GM18517 (cell line): ENCODE measurements around the gene C1orf198.

ENCODE experiments used
- ATAC-seq: cut with Tn5 transposase; IDR thresholded peaks from one replicate; pipeline ENCODE4 v1.9.1; 2021; ENCODE audit warnings: mild to moderate bottlenecking, moderate library complexity; ENCODE audit not compliant: unreplicated experiment

Gene C1orf198

DNA sequence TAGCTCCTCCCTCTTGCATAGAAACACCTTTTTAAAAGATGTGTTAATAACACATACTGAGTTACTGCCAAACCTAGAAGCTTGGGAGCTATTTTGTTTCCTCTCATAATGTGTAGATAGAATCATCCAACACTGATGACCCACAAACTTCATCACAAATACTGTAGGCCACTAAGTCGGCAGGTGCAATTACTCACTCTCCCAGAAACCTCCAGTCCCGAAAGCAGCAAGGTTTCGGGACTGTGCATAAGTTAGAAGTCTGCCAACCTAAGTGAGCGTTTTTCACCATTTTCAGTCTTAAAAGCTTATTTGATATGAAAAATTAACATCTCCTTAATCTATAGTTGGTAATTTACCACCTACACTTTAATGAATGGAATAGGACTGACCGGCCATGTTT is 32.0 kb downstream of the C1orf198 start:
- ATAC-seq = no peak

DNA sequence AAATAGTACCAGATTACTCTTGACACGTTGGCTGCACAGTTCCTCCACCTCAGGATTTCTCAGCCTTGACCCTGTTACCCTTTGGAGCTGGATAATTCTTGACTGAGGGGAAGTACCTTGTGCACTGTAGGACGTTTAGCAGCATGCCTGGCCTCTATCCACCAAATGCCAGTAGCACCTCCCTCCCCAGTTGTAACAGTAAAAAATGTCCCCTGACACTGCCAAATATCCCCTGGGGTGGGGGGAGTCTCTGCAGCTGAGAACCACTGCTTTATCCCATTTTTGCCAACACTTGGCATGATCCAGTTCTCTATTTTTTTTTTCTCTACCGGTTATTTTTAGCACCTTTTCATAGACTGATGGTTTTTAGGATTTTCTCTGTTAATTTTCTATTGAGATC is 34.0 kb downstream of the C1orf198 start:
- ATAC-seq = no peak

DNA sequence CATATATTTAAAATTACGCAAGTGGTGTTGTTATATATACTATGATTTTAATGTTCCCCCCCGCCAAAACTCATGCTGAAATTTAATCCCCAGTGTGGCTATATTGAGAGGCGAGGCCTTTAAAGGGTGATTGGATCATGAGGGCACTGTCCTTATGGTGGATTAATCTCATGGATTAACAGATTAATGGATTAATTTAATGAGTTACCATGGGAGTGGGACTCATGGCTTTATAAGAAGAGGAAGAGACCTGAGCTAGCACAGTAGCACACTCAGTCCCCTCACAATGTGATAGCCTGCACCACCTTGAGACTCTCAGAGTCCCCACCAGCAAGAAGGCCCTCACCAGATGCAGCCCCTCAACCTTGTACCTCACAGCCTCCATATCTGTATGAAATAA is 34.8 kb downstream of the C1orf198 start:
- no peak for ATAC-seq

DNA sequence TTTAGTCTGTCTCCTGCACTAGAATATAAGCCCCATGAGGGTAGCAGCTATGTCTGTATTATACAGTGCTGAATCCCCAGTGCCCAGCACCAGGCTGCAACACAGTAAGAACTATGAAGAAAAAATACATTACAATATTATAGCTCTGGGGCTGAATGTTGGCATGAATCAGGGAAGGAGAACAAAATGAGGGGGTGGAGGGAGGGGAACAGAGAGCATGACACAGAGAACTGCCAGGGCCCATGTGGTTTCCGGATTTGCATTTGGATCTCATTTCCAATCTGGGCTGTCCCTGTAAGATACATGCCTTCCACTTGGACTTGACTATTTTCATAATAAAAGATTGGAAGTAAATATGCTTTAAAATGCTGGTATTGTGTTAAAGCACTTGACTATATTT is 35.8 kb downstream of the C1orf198 start:
- ATAC-seq = no peak

DNA sequence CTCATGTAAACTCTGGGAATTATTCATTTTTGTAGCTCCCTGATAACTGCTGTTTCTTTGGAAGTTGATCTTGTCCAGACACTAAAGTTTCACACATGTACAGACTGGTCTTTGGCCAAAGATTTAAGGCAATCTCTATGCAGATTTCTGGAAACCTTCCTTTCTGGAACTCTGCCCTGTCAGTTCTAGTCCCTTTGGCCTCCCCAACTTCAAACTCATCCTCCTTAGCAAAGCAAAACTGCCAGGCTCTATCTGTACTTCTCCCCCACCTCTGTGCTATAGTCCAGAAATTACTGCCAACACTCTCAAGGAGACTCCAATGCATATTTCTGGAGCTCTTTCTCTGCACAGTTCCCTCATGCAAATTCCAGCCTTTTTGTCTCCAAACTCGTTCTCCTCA is 36.5 kb downstream of the C1orf198 start:
- ATAC-seq = no peak

DNA sequence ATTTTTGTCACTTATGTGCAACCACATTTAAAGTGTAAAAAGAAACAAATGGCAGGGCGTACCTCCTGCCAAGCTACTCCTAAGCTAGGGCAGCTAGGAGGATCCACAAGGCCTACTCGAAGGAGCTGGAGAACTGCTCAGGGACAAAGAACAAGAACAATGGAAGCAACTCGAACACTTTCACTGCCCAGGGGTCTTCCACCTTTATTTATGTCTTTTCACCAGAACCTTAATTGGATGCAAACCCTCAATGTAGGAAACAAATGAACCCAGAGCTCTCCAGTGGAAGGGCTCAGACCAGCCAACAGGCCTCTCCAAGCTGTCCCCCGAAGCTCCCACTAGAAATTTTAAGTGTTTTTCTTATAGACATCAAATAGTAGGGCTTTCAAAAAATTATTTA is 39.9 kb downstream of the C1orf198 start:
- ATAC-seq = no peak

DNA sequence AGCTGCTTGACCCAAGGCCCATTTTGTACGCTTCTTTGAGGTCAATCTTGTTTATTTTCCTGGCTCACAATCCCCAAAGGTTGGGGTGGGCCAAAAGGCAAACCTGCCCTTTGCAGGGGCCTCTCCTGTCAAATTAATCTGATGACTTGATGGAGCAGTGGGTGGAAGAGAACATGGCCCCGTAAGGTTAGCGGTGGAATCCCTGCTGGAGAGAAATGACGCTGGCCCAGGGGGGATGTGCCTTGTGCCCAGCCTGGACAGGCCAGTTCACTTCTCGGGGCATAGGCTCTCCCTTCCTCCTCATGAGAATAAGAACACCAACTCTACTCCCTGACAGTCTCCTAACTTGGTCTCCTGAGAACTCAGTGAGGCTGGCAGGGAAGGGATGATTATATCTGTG is 40.5 kb downstream of the C1orf198 start:
- no peak for ATAC-seq

DNA sequence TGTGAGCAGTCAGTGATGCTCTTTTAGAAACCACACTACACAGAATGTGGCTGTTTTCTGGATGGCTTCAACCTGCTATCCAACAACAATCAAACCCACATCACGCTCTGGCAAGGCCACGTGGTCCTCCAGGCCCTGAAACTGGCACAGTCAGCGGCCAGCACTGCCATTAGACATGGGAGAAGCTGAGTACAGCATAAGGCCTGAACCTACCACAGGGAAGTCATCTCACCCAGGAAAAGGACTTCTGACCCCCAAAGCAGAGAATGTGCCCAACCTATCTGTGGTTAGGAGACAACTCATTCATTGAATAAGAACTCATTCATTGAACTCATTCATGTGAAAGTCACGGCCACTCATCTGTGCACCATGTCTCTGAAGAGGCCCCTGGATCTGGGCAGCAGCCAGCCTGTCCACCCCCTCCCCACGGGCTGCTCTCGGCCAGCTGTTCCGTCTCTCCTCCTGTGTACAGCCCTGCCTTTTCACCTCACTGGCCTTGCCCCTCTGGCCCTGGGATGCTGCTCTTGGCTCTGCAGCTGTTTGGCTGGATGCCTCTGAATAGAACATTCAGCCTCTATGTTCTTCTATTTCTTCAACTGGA is 41.1 kb downstream of the C1orf198 start:
- no peak for ATAC-seq

DNA sequence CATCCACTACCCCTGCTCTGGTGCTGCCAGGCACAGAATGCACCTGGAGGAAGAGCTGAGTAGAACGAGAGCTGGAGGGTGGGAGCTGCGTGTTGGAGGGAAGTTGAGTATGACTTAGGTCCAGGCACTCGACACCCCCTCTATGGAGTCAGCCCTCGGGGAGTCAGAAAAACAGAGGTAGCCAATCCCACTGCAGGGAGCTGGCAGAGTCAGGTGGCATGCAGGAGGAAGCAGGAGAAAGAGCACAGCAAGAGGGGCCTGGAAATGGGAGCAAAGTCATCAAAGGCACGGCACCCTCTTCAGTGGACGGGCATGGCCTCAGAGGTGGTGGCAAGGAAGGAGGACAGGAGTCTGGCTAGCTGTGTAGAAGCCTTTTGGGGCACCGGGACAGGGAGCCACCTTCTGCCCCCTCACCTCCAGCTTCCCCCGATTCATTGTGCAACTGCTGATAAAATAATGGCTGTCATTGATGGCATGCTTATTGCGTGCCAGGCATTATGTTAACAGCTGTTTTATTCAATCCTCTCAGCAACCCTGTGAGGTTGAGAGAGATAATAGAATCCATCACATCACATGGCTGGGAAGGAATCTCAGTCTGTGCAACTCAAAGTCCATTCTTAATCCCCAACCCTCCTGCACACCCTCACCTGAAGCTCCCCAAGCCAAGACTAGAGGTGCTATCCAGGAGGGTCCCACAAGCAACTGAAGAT is 42.0 kb downstream of the C1orf198 start:
- ATAC-seq = no peak

DNA sequence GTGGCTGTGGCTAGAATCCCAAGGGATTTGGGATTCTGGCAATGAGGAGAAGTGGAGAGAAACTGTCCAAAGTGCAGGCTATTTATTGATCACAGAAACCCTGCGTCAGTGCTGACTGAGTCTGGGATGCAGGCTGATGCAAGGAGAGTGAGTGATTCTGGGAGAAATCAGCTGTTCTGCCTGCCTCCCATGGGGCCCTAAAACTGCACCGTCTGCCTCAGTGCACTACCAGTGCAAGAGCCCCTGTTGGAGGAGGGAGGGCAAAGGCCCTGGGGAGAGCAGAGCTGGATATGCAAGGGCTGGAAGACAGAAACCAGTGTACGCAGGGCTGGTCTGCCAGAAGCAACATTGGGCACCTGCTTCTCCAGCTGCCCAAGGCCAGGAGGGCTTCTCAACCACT is 42.6 kb downstream of the C1orf198 start:
- no peak for ATAC-seq

DNA sequence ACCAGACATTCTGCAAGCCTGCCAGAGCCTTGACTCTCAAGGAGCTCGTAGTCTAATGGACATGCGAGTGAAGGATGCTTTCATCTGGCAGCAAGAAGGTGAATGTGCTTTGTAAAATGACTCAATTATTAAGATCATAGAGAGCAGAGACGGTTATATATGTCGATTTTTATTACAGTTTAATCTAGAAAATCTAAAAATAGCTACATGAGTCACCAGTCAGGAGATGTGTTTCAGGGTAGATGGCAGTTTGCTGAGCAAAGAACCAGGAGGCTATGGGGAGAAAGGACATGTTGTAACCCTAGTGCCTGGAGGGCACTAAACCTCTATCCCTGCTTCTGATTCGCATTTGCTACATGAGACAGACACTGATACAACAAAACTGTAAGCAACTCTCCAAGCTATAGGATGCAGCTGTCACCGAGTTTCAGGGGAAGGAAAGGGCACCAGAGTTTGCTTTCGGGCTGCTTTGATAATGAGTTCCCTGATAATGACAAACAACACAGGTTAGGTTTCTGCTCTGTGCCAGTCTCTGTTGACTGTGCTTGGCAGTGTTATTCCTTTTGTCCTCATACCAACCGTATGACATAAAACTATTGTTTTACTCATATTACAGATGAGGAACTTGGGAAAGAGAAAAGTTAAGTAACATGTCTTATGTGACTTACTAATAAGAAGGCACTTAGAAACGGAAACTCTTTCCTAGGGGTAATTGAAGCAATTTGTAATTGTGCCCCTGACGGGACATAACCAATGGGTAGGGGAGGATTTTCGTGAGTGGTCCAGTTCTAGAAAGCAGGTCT is 43.2 kb downstream of the C1orf198 start:
- no peak for ATAC-seq

DNA sequence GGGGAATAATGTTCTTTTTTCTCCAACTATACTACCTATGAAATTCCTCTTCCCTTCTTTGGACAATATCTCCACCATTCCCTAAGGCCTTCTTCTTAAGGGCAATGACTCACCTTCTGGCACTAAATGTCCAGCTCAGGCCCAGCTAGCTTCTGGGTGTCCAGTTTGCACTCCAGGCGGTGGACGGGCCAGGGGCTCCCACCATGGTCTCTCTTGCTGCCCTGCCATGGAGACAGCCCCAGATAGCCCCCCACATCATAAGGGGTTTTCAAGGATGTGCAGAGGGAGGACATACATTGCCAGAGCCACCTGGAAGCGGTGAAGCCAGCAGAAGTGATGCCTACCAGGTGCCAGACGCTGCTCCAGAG is 43.8 kb downstream of the C1orf198 start:
- no peak for ATAC-seq

DNA sequence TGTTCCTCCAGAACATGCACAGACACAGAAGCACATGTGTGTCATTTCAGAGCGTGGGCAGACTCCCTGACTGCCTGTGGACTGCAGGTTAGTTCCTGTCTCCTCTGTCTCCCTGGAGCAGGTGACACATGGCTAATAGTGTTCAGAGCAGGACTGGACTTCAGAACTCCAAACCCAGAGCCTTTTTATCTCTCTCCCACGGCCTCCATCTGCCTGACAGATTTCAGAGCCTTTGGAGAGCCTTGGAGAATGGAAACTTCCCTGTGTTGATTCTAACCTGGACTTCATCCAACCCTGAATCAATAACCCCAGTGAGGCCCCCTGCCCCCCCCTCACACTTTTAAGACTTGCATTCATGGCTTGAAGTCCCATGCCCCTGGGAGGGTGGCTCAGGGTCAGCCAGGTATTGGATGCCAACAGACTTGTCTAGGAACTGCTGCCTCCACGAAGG is 44.4 kb downstream of the C1orf198 start:
- no peak for ATAC-seq

DNA sequence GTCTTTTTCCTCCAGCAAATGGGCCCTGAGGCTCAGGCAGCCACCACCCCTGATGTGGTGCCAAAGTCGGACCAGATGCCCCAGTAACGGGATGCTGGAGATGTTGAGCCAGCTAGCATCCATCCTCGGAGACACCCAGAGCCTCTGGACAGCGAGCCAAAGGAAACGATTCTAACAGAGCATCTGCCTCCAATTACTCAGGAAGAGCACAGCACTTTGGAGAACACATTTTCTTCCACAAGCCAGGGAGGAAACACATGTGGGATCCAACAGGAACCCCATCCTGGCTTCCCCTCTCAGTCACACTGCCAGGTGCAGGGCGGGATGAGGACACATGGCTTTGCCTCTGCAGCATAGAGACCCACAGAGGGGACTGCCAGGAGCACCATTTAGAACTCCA is 44.9 kb downstream of the C1orf198 start:
- no peak for ATAC-seq

DNA sequence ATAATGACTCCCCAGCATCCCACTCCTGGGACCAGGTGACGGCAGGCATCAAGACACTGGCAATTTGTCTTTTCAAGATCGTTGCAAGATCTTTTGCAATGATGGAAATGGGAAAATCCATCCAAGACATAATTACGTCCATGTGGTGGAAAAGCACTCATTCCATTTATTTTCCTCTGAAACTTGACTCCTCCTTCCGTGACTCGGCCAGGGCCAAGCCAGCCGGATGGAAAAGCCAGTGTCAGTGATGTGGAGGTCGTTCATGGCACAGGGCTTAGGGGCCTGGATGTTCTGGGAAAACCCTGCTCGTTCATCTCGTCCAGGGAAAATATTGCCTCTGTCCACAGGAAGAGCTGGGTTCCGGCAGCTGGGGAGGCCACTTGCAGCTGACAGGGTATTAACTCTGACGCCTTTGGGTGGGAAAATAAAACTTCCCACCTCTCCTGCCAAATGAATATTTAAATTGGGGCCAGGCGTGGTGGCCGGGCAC is 46.2 kb downstream of the C1orf198 start:
- no peak for ATAC-seq

DNA sequence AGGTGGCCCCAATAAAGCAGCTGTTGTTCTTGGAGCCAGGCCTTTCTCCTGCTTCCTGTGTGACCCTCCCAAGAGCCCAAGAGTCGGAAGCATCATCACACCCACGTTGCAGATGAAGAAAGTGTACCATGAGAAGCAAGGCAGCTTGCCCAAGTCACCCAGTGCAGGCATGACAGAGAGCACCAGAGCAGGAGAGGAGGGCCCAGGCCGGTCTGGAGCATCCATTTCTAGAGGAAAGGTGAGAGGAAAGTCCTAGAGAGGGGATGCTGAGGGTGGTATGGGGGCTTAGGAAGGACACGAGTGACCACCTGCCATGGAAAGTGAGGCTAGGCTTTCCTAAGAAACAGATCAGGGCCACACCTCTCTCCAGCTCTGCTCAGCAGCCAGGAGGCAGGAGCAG is 47.0 kb downstream of the C1orf198 start:
- no peak for ATAC-seq

DNA sequence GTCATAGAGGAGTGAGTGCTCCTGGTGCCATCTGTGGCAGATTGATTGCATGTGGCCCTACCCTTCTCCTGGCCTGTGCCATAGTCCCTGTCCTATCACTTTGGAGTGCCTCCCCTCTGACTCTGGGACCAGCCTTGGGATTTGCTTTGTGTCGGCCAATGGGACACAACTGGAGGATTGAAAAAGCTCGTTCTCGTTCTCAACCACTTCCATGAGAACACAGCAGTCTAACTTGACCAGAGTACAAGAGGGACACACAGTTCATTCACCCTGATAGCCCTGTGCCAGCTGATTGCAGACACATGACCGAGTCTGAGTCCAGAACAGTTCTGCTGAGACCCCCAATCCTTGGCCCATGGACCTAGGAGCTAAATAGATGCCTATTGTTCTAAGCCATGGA is 47.8 kb downstream of the C1orf198 start:
- no peak for ATAC-seq

DNA sequence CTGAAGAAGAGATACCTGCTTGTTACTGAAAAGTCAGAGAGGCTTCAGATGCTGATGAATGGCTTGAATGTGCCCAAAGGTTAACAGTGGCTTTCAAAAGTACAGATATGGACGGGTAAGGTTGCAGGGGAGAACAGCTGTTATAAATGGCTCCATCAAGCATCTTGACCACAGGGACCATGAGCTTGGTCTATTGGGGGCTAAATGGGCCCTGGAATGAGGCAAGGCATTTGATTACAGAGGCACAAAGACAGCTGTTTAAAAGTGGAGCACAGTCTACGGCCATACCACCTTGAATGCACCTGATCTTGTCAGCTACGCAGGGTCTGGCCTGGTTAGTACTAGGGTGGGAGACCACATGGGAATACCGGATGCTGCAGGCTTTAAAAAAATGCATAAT is 48.3 kb downstream of the C1orf198 start:
- no peak for ATAC-seq

DNA sequence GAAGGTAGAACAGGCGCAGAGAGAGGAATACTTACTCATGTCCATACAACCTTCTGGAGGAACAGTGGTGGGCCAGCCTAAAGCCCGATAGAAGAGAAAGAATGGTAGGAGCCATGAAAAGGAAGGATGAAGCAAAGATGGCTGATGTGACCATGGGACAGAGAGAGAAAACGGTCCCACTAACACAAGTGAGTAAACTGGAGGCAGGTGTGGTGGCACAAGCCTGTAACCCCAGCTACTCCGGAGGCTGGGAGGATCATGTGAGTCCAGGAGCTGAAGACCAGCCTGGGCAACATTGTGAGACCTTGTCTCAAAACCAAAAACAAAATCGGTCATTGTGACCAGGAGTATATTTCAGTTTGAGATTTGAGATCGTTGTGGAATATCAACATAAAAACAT is 49.4 kb downstream of the C1orf198 start:
- ATAC-seq = no peak

DNA sequence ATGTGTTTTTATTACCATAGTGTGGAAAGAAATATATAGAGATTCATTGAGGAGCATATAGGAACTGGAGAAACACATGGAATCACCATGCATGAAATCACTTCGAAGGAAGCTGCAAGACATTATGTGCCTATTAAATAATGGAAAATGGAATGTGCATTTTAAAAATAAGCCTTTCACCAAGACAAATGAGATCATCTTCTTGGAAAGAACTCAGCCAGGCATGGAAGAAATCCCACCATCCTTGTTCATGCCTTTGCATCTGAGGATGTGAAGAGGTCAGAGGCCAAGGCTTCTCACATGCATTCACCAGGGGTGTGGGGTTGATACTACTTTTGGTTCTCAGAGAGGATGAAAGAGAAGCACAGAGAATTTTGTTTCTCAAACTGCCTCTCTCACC is 50.0 kb downstream of the C1orf198 start:
- no peak for ATAC-seq

DNA sequence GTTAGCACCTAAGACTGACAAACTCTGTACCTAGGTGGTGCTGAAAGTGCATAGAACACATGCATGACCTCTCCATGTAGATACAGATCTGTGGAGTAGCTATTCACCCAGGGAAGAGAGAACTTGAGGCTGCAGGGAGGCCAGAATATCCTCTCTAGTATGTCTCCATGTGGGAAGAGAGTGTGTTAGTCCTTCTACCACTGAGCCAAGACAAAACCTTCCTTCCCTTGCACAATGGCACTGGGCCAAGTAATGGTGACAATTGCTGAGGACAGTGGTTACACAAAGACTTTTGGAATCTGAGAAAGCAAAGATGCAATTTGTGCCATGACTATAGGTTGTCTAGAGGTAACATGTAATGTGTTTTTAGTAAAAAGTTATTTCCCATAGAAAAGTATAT is 52.3 kb downstream of the C1orf198 start:
- no peak for ATAC-seq
